ENCODE measurements around the gene OR10J5.

DNA sequence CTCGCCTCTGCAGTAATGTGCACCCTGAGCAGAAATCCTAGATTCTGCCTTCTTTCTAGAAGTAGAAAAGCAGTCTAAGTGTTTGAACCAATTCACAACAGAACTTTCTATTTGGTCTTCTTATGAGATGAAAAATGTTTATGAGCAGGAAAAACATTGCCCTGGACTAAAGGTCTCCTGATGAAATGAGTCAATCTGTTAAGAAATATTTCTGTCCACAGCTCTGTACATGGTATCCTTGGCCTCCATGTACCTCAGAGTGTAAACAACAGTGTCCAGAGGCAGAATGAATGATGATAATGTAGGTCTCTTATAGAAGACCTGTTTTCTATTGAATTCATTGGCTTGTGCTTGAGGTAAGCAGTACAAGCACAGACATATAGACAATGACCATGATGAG, 45.6 kb upstream of the OR10J5 start:
- TF ChIP-seq, protein P1, sequence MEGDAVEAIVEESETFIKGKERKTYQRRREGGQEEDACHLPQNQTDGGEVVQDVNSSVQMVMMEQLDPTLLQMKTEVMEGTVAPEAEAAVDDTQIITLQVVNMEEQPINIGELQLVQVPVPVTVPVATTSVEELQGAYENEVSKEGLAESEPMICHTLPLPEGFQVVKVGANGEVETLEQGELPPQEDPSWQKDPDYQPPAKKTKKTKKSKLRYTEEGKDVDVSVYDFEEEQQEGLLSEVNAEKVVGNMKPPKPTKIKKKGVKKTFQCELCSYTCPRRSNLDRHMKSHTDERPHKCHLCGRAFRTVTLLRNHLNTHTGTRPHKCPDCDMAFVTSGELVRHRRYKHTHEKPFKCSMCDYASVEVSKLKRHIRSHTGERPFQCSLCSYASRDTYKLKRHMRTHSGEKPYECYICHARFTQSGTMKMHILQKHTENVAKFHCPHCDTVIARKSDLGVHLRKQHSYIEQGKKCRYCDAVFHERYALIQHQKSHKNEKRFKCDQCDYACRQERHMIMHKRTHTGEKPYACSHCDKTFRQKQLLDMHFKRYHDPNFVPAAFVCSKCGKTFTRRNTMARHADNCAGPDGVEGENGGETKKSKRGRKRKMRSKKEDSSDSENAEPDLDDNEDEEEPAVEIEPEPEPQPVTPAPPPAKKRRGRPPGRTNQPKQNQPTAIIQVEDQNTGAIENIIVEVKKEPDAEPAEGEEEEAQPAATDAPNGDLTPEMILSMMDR (IDR thresholded peaks at IDR 0.05), result no peak
- TF ChIP-seq POLR2A (IDR thresholded peaks at IDR 0.05), result no peak

Data from tibial nerve (tissue), 3 donors.